Uterus (tissue), 4 donors: ENCODE measurements around the gene RASSF4. TPM values are rescaled to one million over a fixed set of nuclear protein-coding genes. Genes with fewer than 3 reads are reported as not detected.

Source experiments
- DNase-seq, 2 donors: peaks; one replicate each; pipeline ENCODE4 v3.0.0-alpha.2; 2019 to 2020
- H3K27ac ChIP-seq, 2 donors: fragments of 200-600 bp; sonication (generic); 1 replicate in 1 of 2; 2 replicates in 1 of 2; pipeline ENCODE4 v1.5.1; 2016 to 2018
- H3K27me3 ChIP-seq, 2 donors: fragments of 200-600 bp; sonication (generic); one replicate each; pipeline ENCODE4 v1.5.1; 2018 to 2019; ENCODE audit warnings: control low read depth in 1 of 2
- H3K36me3 ChIP-seq, 2 donors: fragments of 200-600 bp; sonication (generic); one replicate each; pipeline ENCODE4 v1.5.1; 2019; ENCODE audit warnings: control low read depth in 1 of 2
- H3K4me1 ChIP-seq, 2 donors: fragments of 200-600 bp; sonication (generic); one replicate each; pipeline ENCODE4 v1.5.1; 2018 to 2019; ENCODE audit warnings: control low read depth in 1 of 2
- H3K4me3 ChIP-seq, 2 donors: fragments of 200-600 bp; sonication (generic); 1 replicate in 1 of 2; 2 replicates in 1 of 2; pipeline ENCODE4 v1.5.1; 2018 to 2019; ENCODE audit warnings: mild to moderate bottlenecking in 1 of 2
- H3K9me3 ChIP-seq, 2 donors: fragments of 200-600 bp; sonication (generic); one replicate each; pipeline ENCODE4 v1.5.1; 2019; ENCODE audit warnings: control low read depth in 1 of 2
- CTCF ChIP-seq, 4 experiments: fragments of 200-600 bp in 2 of 4; fragments of 450-650 bp in 2 of 4; sonication (generic) in 2 of 4; IDR thresholded peaks; one replicate each; pipeline ENCODE4 v1.5.1; 2016 to 2019; ENCODE audit warnings: antibody characterized with exemption in 4 of 4, mild to moderate bottlenecking in 2 of 4, moderate library complexity in 1 of 4
- POLR2A ChIP-seq, 2 donors: fragments of 450-650 bp; IDR thresholded peaks; one replicate each; pipeline ENCODE4 v1.6.1; 2016; ENCODE audit warnings: antibody characterized with exemption in 2 of 2, mild to moderate bottlenecking in 1 of 2, moderate library complexity in 1 of 2
- intact Hi-C: fragments of 100-400 bp; cut with DNase I; formaldehyde crosslinking; loops from one replicate; pipeline ENCODE4 v1.15.1; 2023; ENCODE audit warnings: low total_unique reads
- total RNA-seq, 4 donors: library from RNA; depleted of rRNA in 3 of 4; stranded (reverse); fragments of >200 nt in 3 of 4; gene quantifications; one replicate each; pipeline versions ENCODE4 v1.1.0 to v1.2.4, GENCODE V29; 2014 to 2023
- donor health status: DM: yes; HTN: yes; CAD: no.

RASSF4 gene
- 10 to 100 TPM in 1 of 4 donors, 1 to 10 TPM in 3; 6.1 to 26.5 (median 8.2) TPM for total RNA-seq

- Histone ChIP-seq H3K4me3 (peak within 1 kb of the TSS; percentile 61 to 71), H3K36me3 (no peaks in the 10 kb centered on the region), H3K9me3 (no peaks in the 10 kb centered on the region), H3K4me1 (peaks cover 0 to 8% of the 10 kb centered on the region in 2 donors), H3K27ac (peak within 1 kb of the TSS; percentile 75 to 86), H3K27me3 (no peaks in the 10 kb centered on the region)
- TF ChIP-seq POLR2A (IDR thresholded peaks at IDR 0.05) (peak; percentile 53 to 85), CTCF (IDR thresholded peaks at IDR 0.05) (peak in 1 of 4 experiments; percentile 32)
- peak; percentile 91 to 92 for DNase-seq
- intact Hi-C loops, result no loop called here
Observed at GRCh38 chr10:44959247-44960087, at the start of gene RASSF4. Gene RASSF4, plus strand, starts transcription at chr10:44959802. Its CDS starts 10,401 bp downstream, at chr10:44970203.

GRCh38 chr10:44909910-44910309 is 49.7 kb upstream of the RASSF4 start:
- TF ChIP-seq CTCF (IDR thresholded peaks at IDR 0.05) (no peak), POLR2A (IDR thresholded peaks at IDR 0.05) (no peak)
- intact Hi-C loops, result no loop called here

GRCh38 chr10:44910602-44911001 is 49.0 kb upstream of the RASSF4 start:
- TF ChIP-seq POLR2A (IDR thresholded peaks at IDR 0.05) (no peak), CTCF (IDR thresholded peaks at IDR 0.05) (no peak)
- DNase-seq, result no peak
- H3K36me3 ChIP-seq, result no peaks in the 10 kb centered on the region
- intact Hi-C loops, result no loop called here
- H3K27ac ChIP-seq, result no peak overlapping the region
- H3K4me3 ChIP-seq, result no peak overlapping the region
- no peaks in the 10 kb centered on the region for H3K27me3 ChIP-seq
- H3K9me3 ChIP-seq, result no peaks in the 10 kb centered on the region
- no peaks in the 10 kb centered on the region for H3K4me1 ChIP-seq

More at GRCh38 chr10:44909910-44910309, 49.7 kb upstream of the RASSF4 start:
- no peaks in the 10 kb centered on the region for H3K9me3 ChIP-seq
- H3K4me1 ChIP-seq, result no peaks in the 10 kb centered on the region
- no peak for DNase-seq
- H3K27ac ChIP-seq, result no peak overlapping the region
- no peak overlapping the region for H3K4me3 ChIP-seq
- no peaks in the 10 kb centered on the region for H3K27me3 ChIP-seq
- no peaks in the 10 kb centered on the region for H3K36me3 ChIP-seq

GRCh38 chr10:44911081-44911540 is 48.5 kb upstream of the RASSF4 start, which contains the start of gene TMEM72:
Gene TMEM72, plus strand, starts transcription at chr10:44911337. Its CDS starts 176 bp downstream, at chr10:44911513.
- no peak within 1 kb of the TSS for H3K4me3 ChIP-seq
- H3K4me1 ChIP-seq, result no peaks in the 10 kb centered on the region
- intact Hi-C loops, result no loop called here
- H3K9me3 ChIP-seq, result no peaks in the 10 kb centered on the region
- DNase-seq, result no peak
- no peak within 1 kb of the TSS for H3K27ac ChIP-seq
- no peaks in the 10 kb centered on the region for H3K27me3 ChIP-seq
- TF ChIP-seq CTCF (IDR thresholded peaks at IDR 0.05) (no peak), POLR2A (IDR thresholded peaks at IDR 0.05) (no peak)
- no peaks in the 10 kb centered on the region for H3K36me3 ChIP-seq

GRCh38 chr10:44911951-44912350 is 47.7 kb upstream of the RASSF4 start:
- no peak for DNase-seq
- Histone ChIP-seq H3K27me3 (no peaks in the 10 kb centered on the region), H3K9me3 (no peaks in the 10 kb centered on the region), H3K4me3 (no peak overlapping the region), H3K4me1 (no peaks in the 10 kb centered on the region), H3K36me3 (no peaks in the 10 kb centered on the region), H3K27ac (no peak overlapping the region)
- TF ChIP-seq POLR2A (IDR thresholded peaks at IDR 0.05) (no peak), CTCF (IDR thresholded peaks at IDR 0.05) (no peak)
- intact Hi-C loops, result no loop called here
